GM21528 (cell line): ENCODE measurements around the gene UBALD2.
"Not testable (repeated sequence)": the region's sequence is repeated elsewhere in the genome, so short reads cannot be mapped to it uniquely, and the experiment has no call there.

Experiments
- ATAC-seq: cut with Tn5 transposase; IDR thresholded peaks from one replicate; pipeline ENCODE4 v1.9.1; 2021; ENCODE audit warnings: mild to moderate bottlenecking, moderate library complexity; ENCODE audit not compliant: unreplicated experiment, low FRiP score

UBALD2 gene

DNA sequence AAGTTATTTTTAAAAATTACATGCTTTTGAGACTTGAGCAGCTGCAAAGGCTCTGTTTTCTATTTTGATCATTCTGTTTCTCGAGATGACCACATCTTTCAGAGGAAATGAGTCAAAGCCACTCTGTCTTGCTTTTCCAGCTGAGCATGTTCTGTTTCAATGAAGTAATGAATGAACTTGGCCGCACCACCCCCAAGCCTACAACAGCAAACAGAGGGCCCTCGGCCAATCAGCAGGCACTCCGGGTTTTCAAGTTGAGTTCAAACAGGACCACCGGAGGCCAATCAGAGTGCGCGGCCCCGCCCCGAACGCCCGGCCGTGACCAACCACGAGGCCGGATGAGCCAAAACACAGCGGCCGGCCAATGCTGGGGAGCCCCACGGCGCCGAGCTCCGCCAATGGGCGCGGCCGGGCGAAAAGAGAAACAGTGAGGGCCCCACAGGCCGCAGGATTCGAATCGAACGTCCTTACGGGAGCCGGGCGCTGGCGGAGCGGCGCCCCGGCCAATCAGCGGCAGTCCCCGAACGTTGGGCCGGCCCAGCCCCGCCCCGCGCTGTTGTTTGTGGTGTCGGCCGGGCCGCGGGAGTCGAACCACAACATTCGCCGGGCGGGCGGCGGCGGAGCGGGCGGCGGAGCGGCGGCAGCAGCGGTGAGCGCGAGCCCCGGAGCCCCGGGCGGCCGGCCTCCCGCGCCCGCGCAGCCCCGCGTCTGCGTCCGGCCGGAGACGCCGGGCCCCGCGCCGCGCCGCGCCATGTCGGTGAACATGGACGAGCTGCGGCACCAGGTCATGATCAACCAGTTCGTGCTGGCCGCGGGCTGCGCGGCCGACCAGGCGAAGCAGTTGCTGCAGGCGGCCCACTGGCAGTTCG, at the start of gene UBALD2:
TSS of gene UBALD2 (plus strand) at position 594 of the 869 bp plus-strand sequence. CDS start at position 752, 158 bp downstream.
- ATAC-seq: peak; percentile 70

DNA sequence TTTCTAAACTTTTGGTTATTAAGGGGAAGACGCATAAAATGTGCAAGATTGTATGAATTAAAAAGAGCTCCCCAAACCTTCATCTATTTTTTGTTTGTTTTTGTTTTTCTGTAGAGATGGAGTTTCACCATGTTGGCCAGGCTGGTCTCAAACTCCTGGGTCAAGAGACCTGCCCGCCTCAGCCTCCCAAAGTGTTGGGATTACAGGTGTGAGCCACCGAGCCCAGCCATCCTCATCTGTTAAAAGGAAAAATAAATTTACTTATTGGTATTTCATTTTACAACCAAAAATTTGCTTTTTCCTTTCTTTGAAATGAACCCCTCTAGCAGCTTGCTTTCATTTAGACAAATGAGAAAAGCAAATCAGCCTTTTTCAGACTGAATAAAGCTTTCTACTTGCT, 48.1 kb upstream of the UBALD2 start:
- ATAC-seq: no peak

DNA sequence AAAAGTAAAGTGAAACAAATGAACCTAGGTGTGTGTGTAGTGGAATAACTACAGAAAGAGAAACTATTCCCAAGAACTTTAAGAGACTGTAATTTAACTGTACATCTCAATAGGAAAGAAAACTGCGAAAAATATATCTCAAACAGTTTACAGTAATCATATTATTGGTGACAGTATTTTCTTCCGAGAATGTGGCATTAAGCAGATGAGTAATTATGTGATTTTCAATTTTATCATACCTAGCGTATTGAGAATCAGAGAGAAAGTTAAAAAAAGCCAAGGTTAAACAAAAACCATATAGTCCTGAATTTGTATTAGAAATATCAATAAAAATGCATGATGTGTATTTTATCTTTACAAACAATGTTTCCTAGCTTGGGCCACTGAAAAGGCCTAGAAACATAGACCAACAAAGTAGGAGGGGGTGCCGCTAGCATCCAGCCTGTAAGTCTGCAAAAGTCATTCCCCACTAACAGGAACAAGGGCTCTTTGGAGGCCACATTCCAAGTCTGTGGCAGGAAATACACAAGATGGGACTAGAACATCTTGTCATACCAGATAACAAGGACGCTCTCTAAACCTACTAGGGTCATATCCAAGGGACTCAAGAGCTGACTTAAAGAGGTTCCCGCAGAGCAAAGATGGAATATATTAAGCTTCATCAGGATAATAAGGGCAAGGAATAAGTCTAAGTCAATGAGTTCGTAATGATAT, 45.3 kb upstream of the UBALD2 start:
- ATAC-seq: no peak

DNA sequence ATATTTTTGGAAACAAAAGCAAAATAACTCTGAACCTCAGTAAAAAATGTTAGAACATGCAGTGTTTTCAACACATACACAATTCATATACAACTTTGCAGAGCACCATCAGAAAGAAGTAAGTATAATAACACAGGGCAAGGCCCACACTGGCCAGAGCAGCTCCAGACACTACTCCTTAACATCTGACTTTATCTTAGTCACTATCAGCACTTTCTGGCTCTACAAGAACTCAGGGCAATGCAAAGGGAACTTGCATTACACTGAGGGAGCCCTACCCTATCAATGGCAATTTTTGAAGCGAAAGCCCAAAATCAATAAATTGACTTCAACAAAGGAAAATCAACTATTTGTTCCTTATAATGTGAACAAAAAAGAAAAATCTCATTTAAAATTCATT, 41.3 kb upstream of the UBALD2 start:
- ATAC-seq: no peak

DNA sequence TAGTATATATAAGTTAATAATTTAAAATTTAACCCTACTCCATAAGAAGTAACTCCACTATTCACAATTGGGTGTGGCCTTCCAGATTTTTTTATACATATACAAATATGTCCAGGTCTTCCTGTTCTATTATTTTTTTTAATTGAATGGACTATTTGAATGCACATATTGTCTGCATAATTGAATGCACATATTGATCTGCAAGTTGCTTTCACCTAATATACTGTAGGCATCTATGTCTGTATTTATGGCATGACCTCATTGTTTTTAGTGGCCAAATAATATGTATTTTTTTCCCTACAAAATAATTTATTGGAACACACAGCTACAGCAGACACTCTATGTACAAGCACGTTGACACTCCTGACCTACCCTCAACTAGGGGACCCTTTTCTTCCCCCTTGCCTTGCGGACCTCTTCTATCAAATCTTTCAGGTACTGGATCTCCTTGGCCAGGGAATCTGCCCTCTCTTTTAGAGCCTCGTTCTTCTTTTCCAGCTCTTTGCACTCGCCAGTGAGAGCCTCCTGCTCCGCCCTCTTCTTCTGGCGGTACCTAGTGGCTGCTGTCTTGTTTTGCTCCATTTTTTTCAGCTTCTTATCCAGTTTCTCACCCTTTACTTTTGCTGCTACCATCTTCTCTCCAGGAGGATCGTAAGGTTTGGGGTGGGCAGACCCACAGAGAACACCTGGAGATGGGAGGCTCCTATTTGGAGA, 39.6 kb upstream of the UBALD2 start:
- ATAC-seq: not testable (repeated sequence)

DNA sequence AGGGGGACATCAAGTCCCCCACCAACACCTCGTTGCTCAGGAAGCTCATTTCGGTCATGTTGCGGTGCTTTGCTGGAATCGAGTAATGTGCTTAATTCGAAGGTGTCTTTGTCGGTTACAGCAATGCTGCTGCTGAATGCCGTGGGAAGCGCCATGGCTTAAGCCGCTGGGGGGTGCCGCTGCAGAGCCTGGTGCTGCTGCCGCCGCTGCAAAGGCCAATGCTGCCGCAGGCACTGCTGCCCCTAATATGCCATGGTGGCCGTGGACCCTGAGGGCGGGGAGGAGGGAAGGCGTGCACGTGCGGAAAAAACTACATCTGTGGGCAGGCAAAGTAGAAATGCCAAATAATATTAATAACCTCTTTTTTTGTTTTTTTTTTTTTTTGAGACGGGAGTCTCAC, 38.4 kb upstream of the UBALD2 start:
- not testable (repeated sequence) for ATAC-seq

DNA sequence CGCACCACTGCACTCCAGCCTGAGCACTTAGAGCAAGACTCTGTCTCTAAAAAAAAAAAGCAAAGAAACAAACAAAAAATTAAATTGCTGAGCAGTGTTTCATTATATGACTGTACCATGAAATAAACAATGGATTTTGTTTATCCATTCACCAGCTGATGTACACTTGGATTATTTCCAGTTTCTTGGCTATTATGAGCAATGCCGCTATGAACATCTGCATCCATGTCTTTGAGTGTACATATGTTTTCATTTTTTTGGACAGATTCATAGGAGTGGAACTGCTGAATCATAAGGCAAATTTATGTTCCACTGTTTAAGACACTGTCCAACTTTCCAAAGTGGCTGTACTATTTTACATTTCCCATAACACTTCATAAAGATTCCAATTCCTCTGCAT, 32.8 kb upstream of the UBALD2 start:
- no peak for ATAC-seq

DNA sequence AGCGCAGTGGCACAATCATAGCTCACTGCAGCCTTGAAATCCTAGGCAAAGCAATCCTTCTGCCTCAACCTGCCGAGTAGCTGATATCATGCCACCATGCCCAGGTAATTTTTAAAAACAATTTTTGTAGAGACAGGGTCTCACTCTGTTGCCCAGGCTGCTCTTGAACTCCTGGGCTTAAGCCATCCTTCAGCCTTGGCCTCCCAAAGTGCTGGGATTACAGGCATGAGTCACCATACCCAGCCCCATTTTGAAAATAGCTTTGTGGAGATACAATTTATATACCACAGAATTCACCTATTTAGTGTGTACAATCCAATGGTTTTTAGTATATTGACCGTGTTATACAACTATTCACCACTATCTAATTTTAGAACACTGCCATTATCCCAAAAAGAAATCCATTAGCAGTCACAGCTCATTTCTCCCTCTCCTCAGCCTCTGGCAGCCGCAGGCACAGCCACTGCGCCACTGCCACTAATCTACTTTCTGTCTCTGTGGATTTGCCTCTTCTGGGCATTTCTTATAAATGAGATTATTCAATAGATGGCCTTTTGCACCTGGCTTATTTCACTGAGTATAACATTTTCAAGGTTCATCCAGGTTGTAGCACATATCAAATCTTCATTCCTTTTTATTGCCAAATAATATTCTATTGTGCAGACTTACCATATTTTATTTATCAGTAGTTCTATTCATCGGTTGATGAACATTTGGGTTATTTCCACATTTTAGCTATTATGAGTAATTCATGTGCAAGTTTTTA, 31.4 kb upstream of the UBALD2 start:
- ATAC-seq: no peak

DNA sequence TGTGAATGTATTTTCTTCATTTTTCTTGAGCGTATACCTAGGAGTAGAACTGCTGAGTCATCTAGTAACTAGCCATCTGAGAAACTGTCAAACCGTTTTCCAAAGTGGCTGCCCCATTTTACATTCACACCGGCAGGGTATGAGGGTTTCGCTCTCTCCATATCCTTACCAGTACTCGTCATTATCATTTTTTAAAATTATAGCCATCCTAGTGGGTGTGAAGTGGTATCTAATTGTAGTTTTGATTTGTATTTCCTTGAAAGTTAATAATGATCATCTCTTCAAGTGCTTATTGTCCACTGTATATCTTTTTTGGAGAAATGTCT, 30.8 kb upstream of the UBALD2 start:
- ATAC-seq: no peak

DNA sequence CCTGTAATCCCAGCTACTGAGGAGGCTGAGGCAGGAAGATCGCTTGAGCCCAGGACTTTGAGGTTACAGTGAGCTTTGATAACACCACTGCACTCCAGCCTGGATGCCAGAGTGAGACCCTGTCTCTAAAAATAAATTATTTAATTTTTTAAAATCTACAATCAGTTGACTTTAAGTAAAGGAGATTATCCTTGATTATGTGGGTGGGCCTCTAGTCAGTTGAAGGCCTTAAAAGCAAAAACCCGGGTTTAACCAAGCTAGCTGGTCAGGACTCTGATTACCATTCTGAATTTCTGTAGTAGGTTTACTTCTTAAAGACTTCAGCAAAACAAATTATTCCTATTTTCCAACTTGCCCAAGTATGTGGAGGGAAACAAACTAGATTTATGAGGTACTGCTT, 29.3 kb upstream of the UBALD2 start:
- ATAC-seq: no peak

DNA sequence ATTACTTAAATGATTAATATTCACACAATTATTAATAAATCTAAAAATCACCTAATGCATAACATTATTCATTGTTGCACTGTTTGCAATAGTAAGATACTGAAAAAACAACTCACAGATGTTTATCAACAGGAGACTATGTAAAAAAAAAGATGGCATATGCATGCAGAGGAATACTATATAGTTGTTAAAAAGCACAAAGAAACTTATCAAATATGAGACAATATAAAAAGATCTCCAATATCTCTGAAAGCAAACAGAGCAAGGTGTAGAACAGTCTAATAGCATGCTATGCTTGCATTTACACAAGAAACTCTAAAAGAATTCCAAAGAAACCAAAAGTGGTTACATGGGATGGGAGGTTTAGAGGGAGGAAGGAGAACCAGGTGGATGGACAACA, 28.5 kb upstream of the UBALD2 start:
- no peak for ATAC-seq

DNA sequence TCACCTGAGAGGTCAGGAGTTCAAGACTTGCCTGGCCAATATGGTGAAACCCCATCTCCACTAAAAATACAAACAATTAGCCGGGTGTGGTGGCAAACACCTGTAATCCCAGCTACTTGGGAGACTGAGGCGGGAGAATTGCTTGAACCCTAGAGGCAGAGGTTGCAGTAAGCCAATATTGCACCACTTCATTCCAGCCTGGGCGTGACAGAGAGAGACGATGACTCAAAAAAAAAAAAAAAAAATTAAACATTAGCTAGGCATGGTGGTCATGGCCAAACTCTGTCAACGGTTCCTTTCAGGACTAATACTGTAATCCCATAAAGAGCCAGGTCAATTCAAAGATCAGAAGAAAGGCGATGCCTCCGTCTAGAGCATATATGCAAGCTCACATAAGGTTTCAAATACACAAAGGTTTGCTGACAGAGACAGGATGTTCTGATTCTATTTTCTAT, 27.3 kb upstream of the UBALD2 start:
- ATAC-seq: no peak

DNA sequence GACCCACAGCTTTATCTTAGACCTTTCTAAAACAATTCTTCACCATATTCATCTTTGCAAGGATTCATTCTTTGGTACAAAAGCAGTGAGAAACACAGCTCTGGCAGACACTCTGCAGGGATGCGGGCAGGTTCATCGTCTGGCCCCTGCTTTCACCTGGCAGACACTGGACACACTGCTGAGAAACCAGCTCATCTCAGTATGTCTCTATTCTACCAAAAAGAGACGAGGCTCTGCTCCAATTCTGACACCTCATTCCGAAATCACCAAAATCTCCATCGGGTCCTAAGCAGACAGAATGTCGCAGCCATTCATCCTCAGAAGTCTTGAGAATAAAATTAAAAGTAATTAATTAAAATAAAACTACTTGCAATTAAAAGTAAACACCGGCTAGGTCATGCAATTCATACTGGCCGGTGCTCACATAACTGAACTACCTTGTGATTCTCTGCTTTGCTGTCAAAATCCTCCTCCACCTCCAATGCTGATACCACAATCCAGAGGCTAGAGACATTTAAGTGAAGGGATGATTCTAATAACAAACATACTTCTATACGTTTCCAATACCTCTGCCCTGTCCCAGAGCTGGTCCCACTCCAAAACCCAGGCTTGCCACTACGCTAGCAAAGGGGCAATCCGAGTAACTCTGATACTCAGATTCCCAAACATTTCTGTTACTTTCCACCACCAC, 26.2 kb upstream of the UBALD2 start:
- no peak for ATAC-seq

DNA sequence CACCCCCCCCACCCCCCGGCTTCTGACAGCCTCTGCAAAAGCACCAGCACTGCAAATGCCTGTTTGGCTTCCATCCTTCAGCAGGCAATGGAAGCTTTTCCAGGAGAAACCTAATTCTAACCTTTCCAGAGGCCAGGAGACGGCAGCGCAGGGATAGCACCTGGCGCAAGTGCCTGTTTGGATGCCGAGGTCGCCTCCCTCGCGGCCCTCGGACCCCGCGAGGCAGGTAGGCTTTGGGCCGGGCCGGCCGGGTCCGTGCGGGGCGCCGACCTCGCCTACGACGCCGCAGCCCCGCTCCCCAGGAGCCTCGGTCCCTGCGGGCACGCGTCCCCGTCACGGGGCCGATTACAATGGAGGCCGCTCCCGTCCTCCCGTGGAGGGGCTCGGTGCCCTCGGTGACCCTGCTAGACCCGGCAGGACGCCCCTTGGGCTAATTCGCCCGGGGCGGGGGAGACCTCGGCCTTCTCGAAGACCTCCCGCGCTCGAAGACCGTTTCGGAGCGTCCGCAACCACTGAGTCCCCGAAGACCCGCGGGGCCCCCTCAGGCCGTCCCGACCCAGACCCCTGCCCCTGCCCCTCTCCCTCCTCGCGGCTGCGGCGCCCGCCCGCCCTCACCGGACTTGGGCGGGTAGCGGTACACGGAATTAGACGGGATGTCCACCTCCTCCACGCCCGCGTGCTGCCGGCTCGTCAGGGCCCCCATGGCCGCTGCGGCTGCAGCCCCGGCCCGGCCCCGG, 25.4 kb upstream of the UBALD2 start:
- ATAC-seq: peak; percentile 12

DNA sequence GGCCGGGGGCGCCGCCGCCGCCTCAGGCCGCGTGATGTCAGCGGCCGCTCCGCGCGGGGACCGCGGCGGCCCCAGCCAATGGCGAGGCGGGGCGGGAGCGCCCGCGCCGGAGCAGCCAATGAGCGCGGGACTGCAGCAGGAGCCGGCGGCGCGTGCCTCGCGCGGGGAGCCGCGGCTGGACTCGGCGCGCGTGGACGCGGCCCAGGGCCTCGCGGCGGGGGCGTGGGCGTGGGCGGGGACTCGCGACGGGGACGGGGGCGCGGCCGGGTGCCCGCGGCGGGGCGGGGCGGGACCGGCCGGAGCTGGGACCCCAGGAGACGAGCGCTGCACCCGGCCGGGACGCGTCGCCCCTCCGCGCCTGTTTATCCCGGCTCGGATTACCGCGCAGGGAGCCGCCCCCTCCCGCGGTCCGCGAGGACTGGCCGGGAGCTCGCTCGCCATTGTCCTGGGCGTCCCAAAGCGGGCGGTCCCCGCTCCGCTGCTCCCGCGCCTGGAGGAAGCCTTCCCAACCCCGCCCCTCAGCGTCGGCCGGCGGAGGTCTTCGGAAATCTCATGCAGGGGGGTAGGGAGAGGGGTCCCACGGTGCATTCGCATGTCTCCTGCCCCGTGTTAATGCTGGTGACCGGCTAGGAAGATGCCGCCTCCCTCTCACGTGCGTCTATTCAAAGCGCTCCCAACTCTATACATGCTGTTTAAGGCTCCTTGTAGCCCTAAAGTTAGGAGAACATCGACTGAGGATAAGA, 24.5 kb upstream of the UBALD2 start, which contains the start of gene RNF157:
TSS of gene RNF157 (minus strand) at position 33 of the 743 bp plus-strand sequence. CDS start 253 bp downstream, outside the sequence.
- ATAC-seq: peak; percentile 63

DNA sequence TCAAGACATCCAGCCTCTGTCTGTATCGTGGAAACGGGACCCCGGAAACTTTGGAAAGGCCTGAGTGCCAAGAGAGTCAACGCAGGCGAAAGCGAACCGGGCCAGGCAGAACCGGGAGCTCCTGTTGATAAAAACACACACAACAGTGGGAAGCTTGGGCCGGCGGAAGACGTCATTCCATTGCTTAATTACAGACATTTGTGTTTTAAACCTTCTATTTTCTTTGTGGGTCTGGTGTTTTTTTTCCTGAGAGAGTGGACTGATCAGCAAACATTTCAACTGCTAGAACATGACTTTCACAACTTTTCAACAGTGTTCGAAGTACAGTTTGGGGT, 24.0 kb upstream of the UBALD2 start:
- no peak for ATAC-seq

DNA sequence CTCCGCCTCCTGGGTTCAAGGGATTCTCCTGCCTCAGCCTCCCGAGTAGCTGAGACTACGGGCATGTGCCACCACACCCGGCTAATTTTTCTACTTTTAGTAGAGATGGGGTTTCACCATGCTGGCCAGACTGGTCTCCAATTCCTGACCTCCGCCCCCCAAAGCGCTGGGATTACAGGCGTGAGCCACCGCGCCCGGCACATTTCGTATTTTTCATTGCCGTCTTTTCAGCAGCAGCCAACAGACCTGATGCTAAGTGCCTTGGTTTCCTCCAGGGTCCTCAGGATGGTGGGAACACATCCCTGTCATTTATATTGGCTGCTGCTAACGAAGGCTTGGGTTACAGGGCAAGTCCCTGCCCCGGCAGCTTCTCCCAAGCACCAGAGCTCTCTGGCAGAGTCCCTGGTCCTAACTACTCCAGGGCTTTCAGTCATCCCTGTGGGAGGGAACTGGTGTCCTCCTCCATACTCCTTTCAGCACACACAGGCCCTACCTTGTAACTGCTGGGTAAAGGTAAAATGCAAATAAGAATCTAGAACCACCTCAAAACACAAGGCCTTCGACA, 23.4 kb upstream of the UBALD2 start:
- no peak for ATAC-seq
